Activated CD8-positive, alpha-beta memory T cell treated with anti-CD3 and anti-CD28 coated beads for 24 hours (primary cell): ENCODE measurements around the gene SAP130.
"Not testable (repeated sequence)": the region's sequence is repeated elsewhere in the genome, so short reads cannot be mapped to it uniquely, and the experiment has no call there.

Experiments
- DNase-seq: peaks from one replicate; pipeline ENCODE4 v3.0.0-alpha.2; 2020

The SAP130 gene

DNA sequence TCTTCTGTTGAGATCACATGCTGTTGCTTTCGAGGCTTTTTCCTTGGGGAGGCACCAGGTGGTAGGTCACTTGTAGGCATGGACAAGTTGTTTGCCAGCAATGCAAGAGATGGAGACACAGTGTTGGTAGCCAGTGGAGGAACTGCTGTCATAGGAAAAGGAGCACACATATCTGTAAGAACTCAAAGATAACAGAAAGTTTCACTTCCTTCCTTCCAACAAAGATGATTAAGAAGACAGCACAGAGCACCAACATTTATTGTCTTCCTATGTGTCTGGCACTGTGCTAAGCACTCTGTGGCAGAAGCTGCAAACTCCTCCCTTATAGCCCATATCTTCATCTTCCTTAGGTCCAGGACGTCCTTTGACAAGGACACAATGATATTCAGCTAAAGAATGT, 77.6 kb downstream of the SAP130 start:
- no peak for DNase-seq

DNA sequence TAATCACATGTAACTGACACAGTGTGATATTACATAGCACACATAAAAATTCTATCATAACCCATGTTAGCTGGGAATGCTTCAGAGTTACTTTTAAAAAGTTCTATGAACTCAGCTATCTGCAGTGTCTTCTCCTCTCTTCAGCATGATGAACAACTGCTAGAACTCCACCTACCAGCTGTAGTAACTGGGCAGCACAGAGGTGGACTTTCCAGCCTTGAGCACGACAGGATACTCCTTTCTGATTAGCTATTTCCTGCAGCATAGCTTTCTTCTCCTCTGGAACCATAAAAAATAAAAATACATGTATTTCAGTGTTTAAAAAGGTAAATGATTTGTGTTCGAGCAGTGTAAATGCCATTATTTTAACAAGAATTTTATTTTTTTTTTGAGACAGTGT, 82.6 kb downstream of the SAP130 start:
- no peak for DNase-seq

DNA sequence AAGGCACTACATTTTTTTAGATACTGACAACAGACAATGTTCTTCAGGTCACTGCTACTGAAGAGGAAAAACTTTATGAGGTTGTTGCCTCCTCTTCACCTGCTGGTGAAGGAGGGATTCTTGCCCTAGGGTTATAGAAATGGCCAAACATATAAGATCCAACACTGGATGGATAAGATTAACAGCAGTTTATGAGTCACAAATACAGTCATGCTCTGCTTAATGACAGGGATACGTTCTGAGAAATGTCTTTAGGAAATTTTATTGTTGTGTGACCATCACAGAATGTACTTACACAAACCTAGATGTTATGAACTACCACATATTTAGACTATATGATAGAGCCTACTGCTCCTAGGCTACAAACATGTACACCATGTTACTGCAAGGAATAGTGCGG, 84.7 kb downstream of the SAP130 start:
- no peak for DNase-seq

DNA sequence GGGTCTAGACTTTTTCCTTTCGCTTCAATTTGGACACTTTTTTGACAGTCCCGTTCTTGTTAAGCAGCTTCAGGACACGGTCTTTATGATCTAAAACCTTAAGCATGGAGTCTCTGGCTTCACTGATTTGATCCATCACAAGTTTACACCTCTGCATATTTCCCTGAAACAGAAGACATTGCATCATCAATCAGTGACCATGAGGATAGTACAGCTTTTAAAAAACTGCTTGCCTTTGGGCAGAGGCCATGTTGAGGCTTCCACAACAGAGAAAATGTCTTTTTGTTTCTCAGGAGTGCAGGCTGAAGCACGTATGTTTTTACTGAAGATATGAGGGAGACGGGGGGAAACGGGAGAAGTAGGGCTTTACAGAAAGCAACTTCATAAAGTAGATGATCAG, 85.9 kb downstream of the SAP130 start:
- no peak for DNase-seq

DNA sequence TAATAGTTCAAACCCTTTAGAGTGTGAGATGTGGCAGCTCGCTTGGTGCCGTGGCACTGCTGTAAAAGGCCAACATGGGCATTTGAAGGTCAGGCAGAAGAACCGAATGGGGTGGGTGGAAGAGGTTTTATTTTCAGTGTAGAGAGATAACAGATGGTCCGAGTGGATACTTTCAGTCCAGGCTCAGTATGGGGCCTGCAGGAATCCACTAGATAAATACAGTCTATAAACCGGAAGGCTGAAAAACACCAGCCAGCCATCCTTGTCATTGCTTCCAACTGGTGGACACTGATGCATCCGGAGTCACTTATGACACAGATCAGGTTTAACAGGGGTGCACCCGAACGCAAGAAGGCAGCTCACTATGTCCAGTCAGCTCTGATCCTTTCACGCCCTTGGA, 86.4 kb downstream of the SAP130 start:
- no peak for DNase-seq

DNA sequence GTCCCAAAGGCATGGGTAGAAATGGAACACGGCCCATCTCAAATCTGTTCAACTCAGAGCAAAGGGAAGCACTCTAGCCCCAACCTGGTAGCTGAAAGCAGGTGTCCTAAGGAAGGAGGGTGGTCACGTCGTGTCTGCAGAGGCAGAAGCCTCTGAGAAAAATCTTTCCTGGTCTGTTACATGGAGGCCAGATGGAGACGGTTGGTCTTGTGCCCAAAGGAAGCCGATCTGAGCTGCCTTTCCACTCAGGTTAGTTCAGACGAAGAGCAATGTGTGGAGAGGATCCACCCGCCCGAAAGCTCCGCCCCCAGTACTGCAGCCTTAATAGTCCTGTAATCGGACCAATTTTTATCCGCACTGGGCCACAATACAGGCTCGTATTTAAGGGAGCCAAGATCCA, 87.2 kb downstream of the SAP130 start:
- no peak for DNase-seq

DNA sequence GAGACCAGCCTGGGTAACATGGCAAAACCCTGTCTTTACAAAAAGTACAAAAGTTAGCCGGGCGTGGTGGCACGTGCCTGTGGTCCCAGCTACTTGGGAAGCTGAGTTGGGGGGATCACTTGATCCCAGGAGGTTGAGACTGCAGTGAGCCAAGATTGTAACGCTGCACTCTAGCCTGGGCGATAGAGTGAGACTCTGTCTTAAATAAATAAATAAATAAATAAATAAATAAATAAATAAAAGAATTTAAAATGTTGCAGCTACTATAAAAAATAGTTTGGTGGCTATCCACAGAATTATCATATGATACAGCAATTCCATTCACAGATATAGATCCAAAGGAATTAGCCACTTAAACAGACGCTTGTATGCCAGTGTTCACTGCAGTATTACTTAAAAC, 92.5 kb downstream of the SAP130 start:
- DNase-seq, result no peak

DNA sequence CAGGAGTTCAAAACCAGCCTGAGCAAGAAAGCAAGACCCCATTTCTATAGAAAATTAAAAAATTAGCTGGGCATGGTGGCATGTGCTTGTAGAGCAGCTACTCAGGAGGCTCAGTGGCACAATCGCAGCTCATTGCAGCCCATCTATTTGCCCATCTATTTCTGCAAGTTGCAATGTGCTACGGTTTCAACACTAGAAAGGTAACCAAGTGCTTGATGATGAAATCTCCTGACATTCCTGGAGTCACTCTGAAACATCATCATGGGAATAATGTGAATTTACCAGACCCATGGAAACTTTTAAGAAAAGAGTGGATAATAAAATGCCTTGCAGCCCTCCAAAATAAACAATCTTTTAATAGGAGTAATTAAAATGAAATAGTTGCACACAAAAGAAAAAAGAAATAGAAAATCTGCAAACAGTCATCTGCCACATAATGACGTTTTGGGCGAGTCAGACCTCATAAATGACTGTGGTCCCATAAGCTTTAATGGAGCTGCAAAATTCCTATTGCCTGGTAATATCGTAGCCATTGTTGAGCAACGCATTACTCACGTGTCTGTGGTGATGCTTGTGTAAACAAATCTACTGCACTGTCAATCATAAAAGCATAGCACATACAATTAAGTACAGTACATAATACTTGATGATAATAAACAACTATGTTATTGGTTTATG, 95.5 kb downstream of the SAP130 start:
- DNase-seq, result no peak

DNA sequence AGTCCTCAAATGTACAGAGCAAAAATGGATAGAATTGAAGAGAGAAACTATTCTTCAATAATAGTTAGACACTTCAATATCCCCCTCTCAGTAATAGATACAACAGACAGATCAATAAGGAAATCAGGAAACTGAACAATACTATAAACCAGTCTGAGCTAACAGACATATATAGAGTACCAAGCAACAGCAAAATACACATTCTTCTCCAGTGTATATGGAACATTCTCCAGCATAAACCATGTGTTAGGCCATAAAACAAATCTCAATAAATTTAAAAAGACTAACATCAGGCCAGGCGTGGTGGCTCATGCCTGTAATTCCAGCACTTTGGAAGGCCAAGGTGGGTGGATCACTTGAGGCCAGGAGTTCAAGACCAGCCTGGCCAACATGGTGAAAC, 98.4 kb downstream of the SAP130 start:
- no peak for DNase-seq

DNA sequence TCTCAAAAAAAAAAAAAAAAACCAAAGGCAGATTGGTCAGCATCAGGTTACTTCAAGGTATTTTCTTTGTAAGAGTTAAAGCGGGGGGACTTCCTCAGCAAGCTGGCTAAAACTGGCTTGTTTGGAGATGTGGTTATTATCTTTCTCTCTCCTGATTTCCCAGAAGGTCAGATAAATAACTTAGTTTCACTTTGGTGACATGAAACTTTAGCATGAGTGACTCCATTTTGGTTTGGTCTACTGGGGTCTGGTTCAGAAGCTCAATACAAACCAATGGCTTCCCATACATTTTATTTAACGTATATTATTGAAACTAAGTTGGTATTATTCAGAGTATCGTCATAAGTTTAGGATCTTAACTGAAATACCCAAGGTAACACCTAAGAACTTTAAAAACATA, 100.5 kb downstream of the SAP130 start:
- DNase-seq, result no peak

DNA sequence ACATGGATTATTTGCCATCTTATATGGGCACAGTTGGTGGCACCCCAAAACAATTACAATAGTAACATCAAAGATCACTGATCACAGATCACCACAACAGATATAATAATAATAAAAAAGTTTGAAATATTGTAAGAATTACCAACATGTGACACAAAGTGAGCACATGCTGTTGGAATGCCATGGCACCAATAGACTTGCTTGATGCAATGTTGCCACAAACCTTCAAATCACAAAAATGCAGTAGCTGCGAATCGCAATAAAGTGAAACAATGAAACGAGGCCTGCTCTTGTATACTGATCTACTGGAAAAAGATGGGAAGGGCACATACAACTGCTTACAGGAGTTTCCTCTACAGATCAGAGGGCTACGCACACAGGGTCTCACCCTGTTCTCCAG, 109.9 kb downstream of the SAP130 start:
- no peak for DNase-seq

DNA sequence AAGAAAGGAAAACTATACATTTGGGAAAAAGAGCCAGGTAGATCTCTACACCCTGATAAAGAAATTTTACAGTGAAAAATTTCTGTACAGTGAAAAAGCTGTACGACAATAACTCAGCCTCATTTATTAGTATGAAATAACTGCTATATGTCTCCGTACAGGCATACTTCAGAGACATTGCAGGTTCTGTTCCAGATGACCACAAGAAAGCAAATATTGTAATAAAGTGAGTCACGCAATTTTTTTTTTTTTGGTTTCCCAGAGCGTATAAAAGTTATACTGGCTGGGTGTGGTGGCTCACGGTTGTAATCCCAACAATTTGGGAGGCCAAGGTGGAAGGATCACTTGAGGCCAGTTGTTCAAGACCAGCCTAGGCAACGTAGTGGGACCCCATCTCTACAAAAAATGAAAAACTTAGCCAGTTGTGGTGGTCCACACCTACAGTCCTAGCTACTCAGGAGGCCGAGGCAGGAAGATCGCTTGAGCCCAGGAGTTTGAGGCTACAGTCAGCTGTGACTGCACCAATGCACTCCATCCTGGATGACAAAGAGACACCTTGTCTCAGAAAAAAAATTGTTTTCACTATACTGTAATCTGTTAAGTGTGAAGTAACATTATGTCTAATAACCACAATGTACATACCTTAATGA, 113.9 kb downstream of the SAP130 start:
- DNase-seq, result no peak

DNA sequence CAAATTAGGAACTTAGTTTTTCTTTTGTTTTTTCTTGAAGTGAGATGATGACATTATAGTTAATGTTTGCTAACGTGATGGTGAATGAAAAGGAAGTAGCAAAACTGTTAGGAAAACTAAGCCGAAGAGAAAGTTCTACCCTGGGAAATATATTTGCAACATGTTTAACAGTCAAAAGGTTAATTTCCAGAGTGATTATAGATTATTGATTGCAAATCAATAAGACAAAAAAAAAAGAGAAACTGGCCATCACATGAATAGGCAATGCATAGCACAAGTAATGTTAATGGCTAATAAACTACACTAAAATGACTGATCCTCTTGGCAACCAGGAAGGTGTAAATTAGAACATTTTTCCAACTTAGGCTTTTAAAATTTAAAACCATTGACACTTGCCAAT, 116.1 kb downstream of the SAP130 start:
- DNase-seq, result no peak

DNA sequence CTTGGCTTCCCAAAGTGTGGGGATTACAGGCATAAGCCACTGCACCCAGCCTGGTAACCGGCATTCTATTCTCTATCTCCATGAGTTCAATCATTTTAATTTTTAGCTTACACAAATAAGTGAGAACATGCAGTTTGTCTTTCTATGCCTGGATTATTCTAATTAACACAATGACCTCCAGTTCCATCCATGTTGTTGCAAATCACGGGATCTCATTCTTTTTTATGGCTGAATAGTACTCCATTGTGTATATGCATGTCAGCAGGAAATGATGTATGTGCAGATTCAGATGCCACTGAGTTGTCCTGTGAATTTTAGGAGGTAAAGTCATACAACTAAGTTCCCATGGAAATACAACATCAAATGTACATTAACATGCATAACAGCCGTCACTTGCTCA, 117.4 kb downstream of the SAP130 start:
- no peak for DNase-seq

DNA sequence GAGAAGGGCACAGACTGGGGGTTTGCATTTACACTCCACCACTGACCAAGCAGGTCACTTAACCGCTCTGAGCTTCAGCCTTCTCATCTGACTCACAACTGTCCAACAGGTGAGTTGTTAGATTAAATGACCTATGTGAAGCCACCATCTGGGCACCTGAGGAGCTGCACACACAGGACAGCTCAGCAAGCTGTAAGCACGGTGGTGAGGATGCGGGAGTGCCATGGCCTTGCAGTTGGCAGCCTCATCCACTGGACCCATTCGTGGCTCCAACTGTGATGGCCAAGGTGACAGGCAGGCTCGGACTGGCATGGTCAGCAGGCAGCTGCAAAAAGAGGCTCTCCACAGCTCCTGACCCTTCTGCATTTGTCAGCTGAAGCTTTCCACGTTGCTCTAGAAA, 118.8 kb downstream of the SAP130 start:
- no peak for DNase-seq

DNA sequence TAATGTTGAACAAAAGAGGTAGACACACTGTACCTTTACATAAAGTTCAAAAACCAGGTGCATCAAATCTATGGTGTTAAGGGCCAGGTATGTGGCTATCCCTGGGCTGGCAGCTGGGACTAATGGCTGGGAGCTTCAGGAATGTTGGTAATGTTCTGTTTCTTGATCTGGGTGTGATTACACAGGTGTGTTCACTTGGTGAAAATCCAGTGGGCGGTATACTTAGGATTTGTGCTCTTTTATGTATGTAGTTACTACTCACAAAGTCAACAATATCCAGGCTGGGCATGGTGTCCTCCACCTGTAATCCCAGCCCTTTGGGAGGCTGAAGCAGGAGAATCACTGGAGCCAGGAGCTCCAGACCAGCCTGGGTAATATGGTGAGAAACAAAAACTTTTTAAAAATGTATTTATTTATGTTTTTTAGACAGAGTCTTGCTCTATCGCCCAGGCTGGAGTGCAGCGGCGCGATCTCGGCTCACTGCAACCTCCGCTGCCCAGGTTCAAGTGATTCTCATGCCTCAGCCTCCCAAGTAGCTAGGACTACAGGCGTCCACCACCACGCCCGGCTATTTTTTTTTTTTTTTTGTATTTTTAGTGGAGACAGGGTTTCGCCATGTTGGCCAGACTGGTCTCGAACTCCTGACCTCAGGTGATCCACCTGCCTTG, 120.0 kb downstream of the SAP130 start:
- DNase-seq, result not testable (repeated sequence)

DNA sequence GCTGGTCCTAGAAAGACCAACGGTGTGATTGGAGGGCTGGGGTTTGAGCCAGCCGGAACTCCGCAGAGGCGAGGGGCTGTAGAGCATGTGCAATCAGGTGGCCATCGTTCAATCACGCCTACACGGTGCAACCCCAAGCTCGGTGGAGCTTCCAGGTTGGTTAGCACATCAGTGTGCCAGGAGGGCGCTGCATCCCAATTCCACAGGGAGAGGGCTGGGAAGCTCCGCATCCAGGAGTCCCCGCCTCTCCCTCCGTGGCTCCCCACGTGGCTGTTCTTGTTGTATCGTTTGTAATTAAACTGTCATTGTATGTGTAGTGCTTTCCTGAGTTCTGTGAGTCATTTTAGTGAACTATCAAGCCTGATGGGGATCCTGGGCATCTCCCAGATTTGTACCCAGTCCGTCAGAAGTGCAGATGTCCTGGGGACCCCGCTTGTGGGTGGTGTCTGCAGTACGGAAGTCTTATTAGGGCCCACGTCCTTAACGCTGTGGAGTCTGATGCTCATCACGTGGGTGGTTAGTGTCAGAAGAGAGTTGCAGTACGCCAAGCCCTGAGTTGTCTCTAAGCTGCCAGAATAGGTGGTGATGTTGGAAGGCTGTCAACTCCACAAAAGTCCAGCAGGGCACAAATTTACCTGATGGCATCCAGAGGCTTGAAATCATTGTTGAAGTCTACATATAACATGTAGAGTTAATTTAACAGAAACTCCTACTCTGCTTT, 121.5 kb downstream of the SAP130 start:
- no peak for DNase-seq

DNA sequence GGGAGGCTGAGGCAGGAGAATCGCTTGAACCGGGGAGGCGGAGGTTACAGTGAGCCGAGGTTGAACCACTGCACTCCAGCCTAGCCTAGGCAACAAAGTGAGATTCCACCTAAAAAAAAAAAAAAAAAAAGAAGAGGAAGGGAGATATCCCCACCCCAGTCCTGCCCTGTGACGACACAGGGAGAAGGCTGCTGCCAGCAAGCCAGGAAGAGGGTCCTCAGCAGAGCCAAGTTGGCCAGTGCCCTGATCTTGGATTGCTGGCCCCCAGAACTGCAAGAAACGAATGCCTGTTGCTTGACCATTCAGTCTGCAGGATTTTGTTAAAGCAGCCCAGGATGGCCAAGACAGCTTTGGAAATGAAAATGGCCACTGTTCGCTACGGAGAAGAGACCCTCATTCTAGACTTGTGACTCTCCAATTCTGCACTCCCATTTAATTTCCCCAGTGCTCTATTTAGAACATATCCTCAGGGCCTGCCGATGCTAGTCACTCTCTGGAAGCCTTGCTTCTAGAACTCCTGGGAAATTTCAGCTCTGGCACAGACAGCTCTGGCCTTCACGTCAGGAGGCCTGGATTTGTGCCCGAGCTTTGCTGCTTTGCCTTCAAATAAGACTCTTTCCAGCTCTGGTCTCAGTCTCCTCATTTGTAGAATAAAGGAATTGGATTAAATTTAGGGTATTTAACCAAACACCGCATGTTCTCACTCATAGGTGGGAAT, 126.4 kb downstream of the SAP130 start:
- DNase-seq, result no peak

DNA sequence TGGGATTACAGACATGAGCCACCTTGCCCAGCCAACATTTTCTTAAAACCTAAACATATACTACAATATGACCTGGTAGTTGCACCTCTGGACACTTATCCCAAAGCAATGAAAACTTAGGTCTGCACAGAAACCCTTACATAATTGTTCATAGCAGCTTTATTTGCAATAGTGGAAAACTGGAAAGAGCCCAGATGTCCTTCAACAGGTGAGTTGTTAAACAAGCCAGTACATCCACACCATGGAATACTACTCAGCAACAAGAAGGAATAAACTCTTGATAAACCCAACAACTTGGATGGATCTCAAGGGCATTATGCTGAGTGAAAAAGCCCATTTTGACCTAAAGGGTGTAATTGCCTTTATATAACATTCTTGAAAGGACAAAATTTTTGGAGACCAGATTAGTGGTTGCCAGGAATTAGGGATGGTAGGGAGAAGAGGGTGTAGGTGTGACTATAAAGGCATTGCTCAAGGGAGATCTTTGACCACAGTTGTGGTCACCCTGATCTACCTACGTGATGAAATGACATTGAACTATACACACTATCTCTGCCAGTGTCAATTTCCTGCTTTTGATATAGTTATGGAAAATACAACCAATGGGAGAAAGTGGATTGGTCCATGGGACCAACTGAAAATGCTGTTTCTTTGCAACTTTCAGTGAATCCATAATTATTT, 130.2 kb downstream of the SAP130 start:
- DNase-seq, result no peak

DNA sequence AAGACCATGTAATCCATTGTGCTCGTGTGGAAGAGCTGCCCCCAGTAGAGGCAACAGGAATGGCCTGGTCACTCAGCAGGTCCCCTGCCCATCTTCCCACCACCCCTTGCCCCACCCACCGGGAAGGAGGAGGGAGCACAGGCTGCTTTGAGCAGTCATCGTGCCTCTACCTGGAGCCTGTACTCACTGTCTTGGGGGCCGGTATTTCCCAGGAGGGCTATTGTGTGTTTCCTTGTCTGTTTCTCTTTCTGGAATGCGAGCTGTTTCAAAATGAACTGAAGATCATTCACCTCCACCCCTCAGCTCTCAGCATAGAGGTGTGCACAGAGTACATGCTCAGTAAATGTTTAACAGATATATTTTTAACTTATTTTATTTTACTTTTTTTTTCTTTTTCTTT, 134.4 kb downstream of the SAP130 start:
- DNase-seq, result no peak

DNA sequence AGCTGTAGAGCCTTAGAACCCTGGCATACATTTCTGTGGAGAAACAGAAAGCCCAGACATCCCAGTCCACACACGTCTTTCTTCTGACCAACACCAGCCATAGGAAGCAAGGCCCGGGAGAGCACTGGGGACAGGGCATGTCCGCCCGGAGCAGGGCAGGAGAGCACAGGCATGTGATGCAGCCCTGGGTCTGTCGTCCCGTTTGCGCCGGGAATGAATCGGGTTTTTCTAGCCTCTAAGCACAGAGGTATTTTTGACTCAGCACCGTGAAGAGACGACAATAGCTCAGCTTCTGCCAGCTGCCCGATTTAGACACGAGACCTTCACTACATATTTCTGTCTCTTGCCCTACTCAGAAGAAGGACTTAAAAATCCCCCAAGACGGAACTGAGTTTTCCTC, 134.8 kb downstream of the SAP130 start:
- DNase-seq, result no peak

DNA sequence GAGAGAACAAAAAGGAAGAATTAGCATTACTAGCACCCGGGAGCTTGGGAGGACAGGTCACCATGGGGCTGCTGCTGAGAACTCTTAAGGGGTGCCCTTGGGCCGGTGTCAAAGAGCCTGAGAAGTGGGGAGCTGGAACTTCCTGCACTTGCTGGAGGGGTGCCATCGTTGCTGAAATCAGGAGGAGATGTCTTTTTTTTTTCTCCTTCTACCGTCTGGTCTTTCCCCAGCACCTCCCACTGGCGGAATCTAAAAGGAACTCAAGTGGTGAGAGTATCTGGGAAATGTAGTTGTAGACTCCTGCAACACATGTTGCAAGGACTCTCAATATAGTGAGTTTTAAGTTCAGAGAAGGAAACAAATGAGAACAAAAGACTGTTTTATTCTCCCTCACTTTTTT, 136.0 kb downstream of the SAP130 start:
- no peak for DNase-seq
